Astrocyte (in vitro differentiated cells and primary cell): ENCODE results near the gene ALK. TPM values are rescaled to one million over a fixed set of nuclear protein-coding genes. Genes with fewer than 3 reads are reported as not detected.

Experiments
- DNase-seq: peaks from one replicate; pipeline ENCODE4 v3.0.0-alpha.2; 2010; ENCODE audit warnings: low read depth
- FAIRE-seq: peaks from 2 replicates; lab custom pipeline; 2011; peaks lifted over from hg19 to GRCh38; lab: Jason Lieb, UNC
- H2AFZ ChIP-seq: 2 replicates; pipeline ENCODE4 v1.6.0; 2012; ENCODE audit warnings: low read depth, low read length, inconsistent platforms
- H3K27ac ChIP-seq: 2 replicates; pipeline ENCODE4 v1.5.1; 2011; ENCODE audit warnings: low read depth, low read length, inconsistent platforms
- H3K27me3 ChIP-seq: 2 replicates; pipeline ENCODE4 v1.6.0; 2011; ENCODE audit warnings: low read length, inconsistent platforms; ENCODE audit not compliant: insufficient read depth
- H3K36me3 ChIP-seq: 2 replicates; pipeline ENCODE4 v1.5.1; 2011; ENCODE audit warnings: low read length, inconsistent platforms; ENCODE audit not compliant: insufficient read depth
- H3K4me1 ChIP-seq: 2 replicates; pipeline ENCODE4 v1.5.1; 2011; ENCODE audit warnings: low read length, inconsistent platforms; ENCODE audit not compliant: insufficient read depth
- H3K4me2 ChIP-seq: 2 replicates; pipeline ENCODE4 v1.6.0; 2012; ENCODE audit warnings: low read length, inconsistent platforms
- H3K4me3 ChIP-seq: 2 replicates; pipeline ENCODE4 v1.5.1; 2011; ENCODE audit warnings: low read depth, mild to moderate bottlenecking, low read length, inconsistent platforms; ENCODE audit not compliant: insufficient read depth
- H3K79me2 ChIP-seq: 2 replicates; pipeline ENCODE4 v1.6.0; 2012; ENCODE audit warnings: mild to moderate bottlenecking, low read length, inconsistent platforms; ENCODE audit not compliant: insufficient read depth
- H3K9ac ChIP-seq: 2 replicates; pipeline ENCODE4 v1.6.0; 2012; ENCODE audit warnings: mild to moderate bottlenecking, low read length, inconsistent platforms
- H3K9me3 ChIP-seq: 2 replicates; pipeline ENCODE4 v1.5.1; 2012; ENCODE audit warnings: low read depth, mild to moderate bottlenecking, low read length, inconsistent platforms; ENCODE audit not compliant: insufficient read depth
- H4K20me1 ChIP-seq: 2 replicates; pipeline ENCODE4 v1.6.0; 2012; ENCODE audit warnings: low read length, inconsistent platforms; ENCODE audit not compliant: insufficient read depth
- H3K27ac Mint-ChIP-seq: one replicate; pipeline ENCODE4 v1.8.0; 2021; ENCODE audit warnings: mild to moderate bottlenecking, mixed read lengths; ENCODE audit not compliant: unreplicated experiment
- H3K27me3 Mint-ChIP-seq: one replicate; pipeline ENCODE4 v1.8.0; 2021; ENCODE audit warnings: low read depth, mixed read lengths; ENCODE audit not compliant: unreplicated experiment
- H3K36me3 Mint-ChIP-seq: one replicate; pipeline ENCODE4 v1.8.0; 2021; ENCODE audit warnings: low read depth, mixed read lengths; ENCODE audit not compliant: unreplicated experiment
- H3K4me1 Mint-ChIP-seq: one replicate; pipeline ENCODE4 v1.8.0; 2021; ENCODE audit warnings: low read depth, mixed read lengths; ENCODE audit not compliant: unreplicated experiment
- H3K4me3 Mint-ChIP-seq: one replicate; pipeline ENCODE4 v1.8.0; 2021; ENCODE audit warnings: mild to moderate bottlenecking, moderate library complexity, mixed read lengths; ENCODE audit not compliant: unreplicated experiment
- H3K9me3 Mint-ChIP-seq: one replicate; pipeline ENCODE4 v1.8.0; 2021; ENCODE audit warnings: mild to moderate bottlenecking, mixed read lengths; ENCODE audit not compliant: unreplicated experiment
- CTCF ChIP-seq: IDR thresholded peaks from 2 replicates; pipeline ENCODE4 v1.5.1; 2011; ENCODE audit warnings: low read depth, mild to moderate bottlenecking, inconsistent platforms, low read length, moderate library complexity; ENCODE audit not compliant: insufficient read depth
- EZH2 ChIP-seq: IDR thresholded peaks from 2 replicates; pipeline ENCODE4 v1.6.1; 2012; ENCODE audit warnings: mild to moderate bottlenecking, low read length, inconsistent platforms; ENCODE audit not compliant: insufficient read depth
- total RNA-seq: library from RNA; stranded (reverse); gene quantifications from 2 replicates; pipeline ENCODE4 v1.2.1, GENCODE V29; 2021

ALK gene
- total RNA-seq, 1 donor from 2014 or later = 0.16 TPM

- FAIRE-seq (no peak), DNase-seq (no peak)
- peaks cover 20% of the 10 kb centered on the region for H3K4me1 Mint-ChIP-seq
- no peaks in the 10 kb centered on the region for H3K27me3 ChIP-seq
- no peaks in the 10 kb centered on the region for H3K36me3 Mint-ChIP-seq
- H2AFZ ChIP-seq = no peak overlapping the region
- H3K27ac ChIP-seq = no peak overlapping the region
- no peaks in the 10 kb centered on the region for H3K4me1 ChIP-seq
- no peak overlapping the region for H3K27ac Mint-ChIP-seq
- TF ChIP-seq CTCF = no peak
- TF ChIP-seq EZH2 = no peak
- H3K4me3 Mint-ChIP-seq = no peak overlapping the region
- H3K9me3 Mint-ChIP-seq = peaks cover 4% of the 10 kb centered on the region
- peaks cover 19% of the 10 kb centered on the region for H3K27me3 Mint-ChIP-seq
- no peaks in the 10 kb centered on the region for H4K20me1 ChIP-seq
- no peak overlapping the region for H3K4me3 ChIP-seq
- H3K4me2 ChIP-seq = no peak overlapping the region
- H3K9ac ChIP-seq = no peak overlapping the region
- H3K79me2 ChIP-seq = no peaks in the 10 kb centered on the region
- no peaks in the 10 kb centered on the region for H3K36me3 ChIP-seq
- H3K9me3 ChIP-seq = no peaks in the 10 kb centered on the region
Measured at GRCh38 chr2:29481313-29481712, 440.1 kb downstream of the ALK start.

GRCh38 chr2:29480426-29480825 lies 441.0 kb downstream of the ALK start:
- TF ChIP-seq CTCF = no peak
- TF ChIP-seq EZH2 = no peak
- Histone ChIP-seq H3K36me3 (no peaks in the 10 kb centered on the region), H3K4me3 (no peak overlapping the region), H3K27ac (no peak overlapping the region), H2AFZ (no peak overlapping the region), H3K4me2 (no peak overlapping the region), H3K79me2 (no peaks in the 10 kb centered on the region), H3K4me1 (no peaks in the 10 kb centered on the region), H3K9me3 (no peaks in the 10 kb centered on the region), H3K27me3 (no peaks in the 10 kb centered on the region), H4K20me1 (no peaks in the 10 kb centered on the region), H3K9ac (no peak overlapping the region)
- H3K4me3 Mint-ChIP-seq = no peak overlapping the region
- H3K27me3 Mint-ChIP-seq = peaks cover 19% of the 10 kb centered on the region
- peak overlapping the region; percentile 36 for H3K27ac Mint-ChIP-seq
- no peak for FAIRE-seq
- H3K4me1 Mint-ChIP-seq = peaks cover 12% of the 10 kb centered on the region
- H3K9me3 Mint-ChIP-seq = peaks cover 4% of the 10 kb centered on the region
- no peaks in the 10 kb centered on the region for H3K36me3 Mint-ChIP-seq
- DNase-seq = no peak

- H3K4me1 ChIP-seq = no peaks in the 10 kb centered on the region
- H3K9ac ChIP-seq = no peak overlapping the region
- H3K9me3 ChIP-seq = no peaks in the 10 kb centered on the region
- no peak overlapping the region for H3K4me2 ChIP-seq
- Mint-ChIP-seq H3K9me3 (peaks cover 4% of the 10 kb centered on the region), H3K27me3 (peaks cover 19% of the 10 kb centered on the region), H3K36me3 (no peaks in the 10 kb centered on the region), H3K4me1 (peaks cover 11% of the 10 kb centered on the region), H3K4me3 (no peak overlapping the region), H3K27ac (peak overlapping the region; percentile 23)
- H3K27me3 ChIP-seq = no peaks in the 10 kb centered on the region
- FAIRE-seq = no peak
- no peaks in the 10 kb centered on the region for H3K36me3 ChIP-seq
- no peak overlapping the region for H3K27ac ChIP-seq
- H3K79me2 ChIP-seq = no peaks in the 10 kb centered on the region
- no peaks in the 10 kb centered on the region for H4K20me1 ChIP-seq
- no peak overlapping the region for H3K4me3 ChIP-seq
- DNase-seq = no peak
- TF ChIP-seq EZH2 = no peak
- TF ChIP-seq CTCF = no peak
- H2AFZ ChIP-seq = no peak overlapping the region
Measured at GRCh38 chr2:29479401-29479800, 442.0 kb downstream of the ALK start.
